Tongue (tissue), 2 donors: ENCODE results near the gene VILL. TPM values are rescaled to one million over a fixed set of nuclear protein-coding genes. Genes with fewer than 3 reads are reported as not detected.
A peak's percentile ranks its signal among the peaks of the same experiment; 100 is the strongest.
"Not testable (repeated sequence)": the region's sequence is repeated elsewhere in the genome, so short reads cannot be mapped to it uniquely, and the experiment has no call there.

Experiments
- DNase-seq: peaks from one replicate; pipeline ENCODE4 v3.0.0-alpha.2; 2015
- total RNA-seq: library from RNA; depleted of rRNA; stranded (reverse); fragments of >200 nt; gene quantifications from one replicate; pipeline ENCODE4 v1.2.3, GENCODE V29; 2014

Gene VILL
- total RNA-seq, 1 donor from 2014 or later = 7.0 TPM

- no peak for DNase-seq
Observed at GRCh38 chr3:37963635-37964034, 27.0 kb upstream of the VILL start.

- DNase-seq = no peak
Observed at GRCh38 chr3:37964146-37964545, 26.4 kb upstream of the VILL start.

- no peak for DNase-seq
Observed at GRCh38 chr3:37964716-37965115, 25.9 kb upstream of the VILL start.

- DNase-seq = peak; percentile 70
Observed at GRCh38 chr3:37967260-37967881, 23.2 kb upstream of the VILL start.

GRCh38 chr3:37968199-37968598 is 22.4 kb upstream of the VILL start:
- DNase-seq = no peak

GRCh38 chr3:37968813-37969595 is 21.6 kb upstream of the VILL start:
- DNase-seq = peak; percentile 56

- DNase-seq = peak; percentile 91
Observed at GRCh38 chr3:37969596-37970100, 20.9 kb upstream of the VILL start.

GRCh38 chr3:37970802-37971201 is 19.8 kb upstream of the VILL start:
- no peak for DNase-seq

- DNase-seq = no peak
Observed at GRCh38 chr3:37971467-37971866, 19.1 kb upstream of the VILL start.

- not testable (repeated sequence) for DNase-seq
Observed at GRCh38 chr3:37972056-37972455, 18.5 kb upstream of the VILL start.

GRCh38 chr3:37973246-37974054 is 17.1 kb upstream of the VILL start:
- DNase-seq = no peak

GRCh38 chr3:37974121-37975083 is 16.2 kb upstream of the VILL start:
- DNase-seq = peak; percentile 77

- no peak for DNase-seq
Observed at GRCh38 chr3:37979541-37980461, 10.8 kb upstream of the VILL start.

- DNase-seq = peak; percentile 67
Observed at GRCh38 chr3:37980462-37981347, 9.9 kb upstream of the VILL start.

- DNase-seq = no peak
Observed at GRCh38 chr3:37981348-37981664, 9.3 kb upstream of the VILL start.

GRCh38 chr3:37982331-37982730 is 8.3 kb upstream of the VILL start:
- no peak for DNase-seq

GRCh38 chr3:37984051-37984450 is 6.5 kb upstream of the VILL start:
- no peak for DNase-seq

GRCh38 chr3:37984596-37984995 is 6.0 kb upstream of the VILL start:
- no peak for DNase-seq

GRCh38 chr3:37985637-37986320 is 4.8 kb upstream of the VILL start:
- DNase-seq = no peak
